Measurements from ENCODE around the gene ADH1B. TPM values are rescaled to one million over a fixed set of nuclear protein-coding genes. Genes with fewer than 3 reads are reported as not detected.

The ADH1B gene
- total and polyA plus RNA-seq, 2 of the 4 experiments (the other 2 are of a cell fraction) = 0.36 to 0.46 TPM

DNA sequence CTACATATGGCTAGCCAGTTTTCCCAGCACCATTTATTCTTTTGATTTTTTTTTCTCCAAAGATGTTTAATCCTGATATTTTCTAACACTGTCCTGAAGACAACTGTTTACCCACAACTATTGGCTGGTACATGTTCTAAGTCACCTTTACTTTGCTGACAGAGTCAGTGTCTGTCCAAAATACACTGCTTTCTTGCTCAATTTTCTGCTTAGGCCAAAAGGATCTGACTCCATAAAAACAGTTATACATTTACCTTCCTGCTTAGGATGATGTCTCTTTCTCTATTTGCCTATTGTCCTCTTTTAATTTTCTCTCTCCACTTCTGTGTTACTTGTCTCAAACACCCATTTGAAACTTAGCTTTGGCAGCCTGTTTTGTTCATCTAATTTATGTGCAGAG, 28.1 kb upstream of the ADH1B start:
- H3K9me1 ChIP-seq (ENCODE audit: insufficient read depth, low read length) = no peaks in the 10 kb centered on the region
- dilution Hi-C loops (cut with HindIII; ENCODE audit: low sequenced_read_pairs, unreplicated experiment) (no loop called here), in situ Hi-C loops (cut with MboI; ENCODE audit: low sequenced_read_pairs) (no loop called here), intact Hi-C loops (cut with micrococcal nuclease) (no loop called here)
- no peak overlapping the region for H4K91ac ChIP-seq (ENCODE audit: insufficient read depth, low read depth, low read length)
- DNase-seq (no peak), ATAC-seq (ENCODE audit: low read depth) (no peak)
- no peaks in the 10 kb centered on the region for H3K79me1 ChIP-seq (ENCODE audit: low read depth in 1 of 2, low read length in 2 of 2)
- no peak overlapping the region for H3K4me2 ChIP-seq (ENCODE audit: low read depth, low read length)
- peaks cover 4% of the 10 kb centered on the region; the same call in 1 of the 2 replicates for H3K4me1 ChIP-seq (ENCODE audit: control insufficient read depth, insufficient read depth, low read length)
- no peak overlapping the region for H2AK5ac ChIP-seq (ENCODE audit: low read depth, low read length)
- CTCF ChIA-PET = no interaction called here
- no peak overlapping the region for H2AFZ ChIP-seq (replicated peaks; ENCODE audit: low read length, poor library complexity)
- no peak overlapping the region for H3K9ac ChIP-seq (ENCODE audit: low read depth, low read length)
- H2BK120ac ChIP-seq (ENCODE audit: low read depth, low read length) = no peak overlapping the region
- no peak overlapping the region for H2BK20ac ChIP-seq (ENCODE audit: low read depth, low read length)
- no peak overlapping the region for H3K14ac ChIP-seq (replicated peaks; ENCODE audit: low read depth, low read length)
- H3K36me3 ChIP-seq (ENCODE audit: control insufficient read depth, insufficient read depth, low read length) = no peaks in the 10 kb centered on the region
- no peak overlapping the region for H3K23ac ChIP-seq (ENCODE audit: low read depth, low read length)
- TF ChIP-seq MAFK (IDR thresholded peaks at IDR 0.05; ENCODE audit: low read depth, low read length) = no peak
- no peak for TF ChIP-seq MAZ (IDR thresholded peaks at IDR 0.05; ENCODE audit: borderline replicate concordance, low read depth, low read length)
- TF ChIP-seq CEBPB (IDR thresholded peaks at IDR 0.05; ENCODE audit: low read depth, low read length) = no peak
- no peak for TF ChIP-seq CHD1 (IDR thresholded peaks at IDR 0.05; ENCODE audit: low read depth, low read length)
- TF ChIP-seq BHLHE40 (IDR thresholded peaks at IDR 0.05; ENCODE audit: low read depth, low read length) = no peak
- TF ChIP-seq, protein P1, sequence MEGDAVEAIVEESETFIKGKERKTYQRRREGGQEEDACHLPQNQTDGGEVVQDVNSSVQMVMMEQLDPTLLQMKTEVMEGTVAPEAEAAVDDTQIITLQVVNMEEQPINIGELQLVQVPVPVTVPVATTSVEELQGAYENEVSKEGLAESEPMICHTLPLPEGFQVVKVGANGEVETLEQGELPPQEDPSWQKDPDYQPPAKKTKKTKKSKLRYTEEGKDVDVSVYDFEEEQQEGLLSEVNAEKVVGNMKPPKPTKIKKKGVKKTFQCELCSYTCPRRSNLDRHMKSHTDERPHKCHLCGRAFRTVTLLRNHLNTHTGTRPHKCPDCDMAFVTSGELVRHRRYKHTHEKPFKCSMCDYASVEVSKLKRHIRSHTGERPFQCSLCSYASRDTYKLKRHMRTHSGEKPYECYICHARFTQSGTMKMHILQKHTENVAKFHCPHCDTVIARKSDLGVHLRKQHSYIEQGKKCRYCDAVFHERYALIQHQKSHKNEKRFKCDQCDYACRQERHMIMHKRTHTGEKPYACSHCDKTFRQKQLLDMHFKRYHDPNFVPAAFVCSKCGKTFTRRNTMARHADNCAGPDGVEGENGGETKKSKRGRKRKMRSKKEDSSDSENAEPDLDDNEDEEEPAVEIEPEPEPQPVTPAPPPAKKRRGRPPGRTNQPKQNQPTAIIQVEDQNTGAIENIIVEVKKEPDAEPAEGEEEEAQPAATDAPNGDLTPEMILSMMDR (conservative IDR thresholded peaks at IDR 0.05; ENCODE audit: low read depth, low read length) = no peak
- no peak for TF ChIP-seq FOS (IDR thresholded peaks at IDR 0.05; ENCODE audit: low read depth, low read length)
- no peak for TF ChIP-seq NFE2L2 (IDR thresholded peaks at IDR 0.05; ENCODE audit: low read depth, low read length)
- no peak for TF ChIP-seq SMC3 (IDR thresholded peaks at IDR 0.05; ENCODE audit: low read depth, low read length)
- TF ChIP-seq, protein P2, sequence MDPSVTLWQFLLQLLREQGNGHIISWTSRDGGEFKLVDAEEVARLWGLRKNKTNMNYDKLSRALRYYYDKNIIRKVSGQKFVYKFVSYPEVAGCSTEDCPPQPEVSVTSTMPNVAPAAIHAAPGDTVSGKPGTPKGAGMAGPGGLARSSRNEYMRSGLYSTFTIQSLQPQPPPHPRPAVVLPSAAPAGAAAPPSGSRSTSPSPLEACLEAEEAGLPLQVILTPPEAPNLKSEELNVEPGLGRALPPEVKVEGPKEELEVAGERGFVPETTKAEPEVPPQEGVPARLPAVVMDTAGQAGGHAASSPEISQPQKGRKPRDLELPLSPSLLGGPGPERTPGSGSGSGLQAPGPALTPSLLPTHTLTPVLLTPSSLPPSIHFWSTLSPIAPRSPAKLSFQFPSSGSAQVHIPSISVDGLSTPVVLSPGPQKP (IDR thresholded peaks at IDR 0.05; ENCODE audit: borderline replicate concordance, low read depth, low read length) = no peak
- no peak for TF ChIP-seq RFX5 (IDR thresholded peaks at IDR 0.05; ENCODE audit: low read depth, low read length)
- no peak for TF ChIP-seq MXI1 (IDR thresholded peaks at IDR 0.05; ENCODE audit: borderline replicate concordance, low read depth, low read length)
- TF ChIP-seq RCOR1 (IDR thresholded peaks at IDR 0.05; ENCODE audit: insufficient replicate concordance, low read length) = no peak
- TF ChIP-seq RAD21 (IDR thresholded peaks at IDR 0.05; ENCODE audit: low read length) = no peak
- TF ChIP-seq POLR2A (IDR thresholded peaks at IDR 0.05; ENCODE audit: low read depth, low read length) = no peak
- TF ChIP-seq, protein P3, sequence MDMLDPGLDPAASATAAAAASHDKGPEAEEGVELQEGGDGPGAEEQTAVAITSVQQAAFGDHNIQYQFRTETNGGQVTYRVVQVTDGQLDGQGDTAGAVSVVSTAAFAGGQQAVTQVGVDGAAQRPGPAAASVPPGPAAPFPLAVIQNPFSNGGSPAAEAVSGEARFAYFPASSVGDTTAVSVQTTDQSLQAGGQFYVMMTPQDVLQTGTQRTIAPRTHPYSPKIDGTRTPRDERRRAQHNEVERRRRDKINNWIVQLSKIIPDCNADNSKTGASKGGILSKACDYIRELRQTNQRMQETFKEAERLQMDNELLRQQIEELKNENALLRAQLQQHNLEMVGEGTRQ (IDR thresholded peaks at IDR 0.05; ENCODE audit: low read depth, low read length) = no peak
- no peaks in the 10 kb centered on the region for H3K27me3 ChIP-seq (ENCODE audit: control insufficient read depth, insufficient read depth, low read length)
- H3K9me3 ChIP-seq (ENCODE audit: control insufficient read depth, insufficient read depth, low read length) = no peaks in the 10 kb centered on the region
- no peak overlapping the region for H2AK9ac ChIP-seq (replicated peaks; ENCODE audit: low read depth, low read length, poor library complexity)
- no peak overlapping the region for H3K4ac ChIP-seq (ENCODE audit: low read depth, low read length)
- no TSS peak for BruUV-seq (replicated peaks)
- no peaks in the 10 kb centered on the region for H4K20me1 ChIP-seq (ENCODE audit: insufficient read depth, low read length)
- no peak overlapping the region for H2BK5ac ChIP-seq (ENCODE audit: low read depth, low read length, poor library complexity, severe bottlenecking)
- no peak overlapping the region for H4K8ac ChIP-seq (ENCODE audit: low read depth in 2 of 2, low read length in 2 of 2)
- POLR2A ChIA-PET (ENCODE audit: unreplicated experiment) = no interaction called here
- H3K27ac ChIP-seq (ENCODE audit: insufficient read depth, low read length) = no peak overlapping the region
- H3K4me3 ChIP-seq (ENCODE audit: insufficient read depth, low read depth, low read length) = no peak overlapping the region
- H2BK15ac ChIP-seq (ENCODE audit: low read depth, low read length) = no peak overlapping the region
- H4K5ac ChIP-seq (ENCODE audit: low read depth, low read length) = no peak overlapping the region
- no peak overlapping the region for H3K56ac ChIP-seq (ENCODE audit: extremely low read depth, insufficient read depth, low read length)
- H3K18ac ChIP-seq (ENCODE audit: low read depth, low read length) = no peak overlapping the region
